HCT116 (cell line): ENCODE data around the gene MRPS16. TPM values are rescaled to one million over a fixed set of nuclear protein-coding genes. Genes with fewer than 3 reads are reported as not detected.

ENCODE experiments used
- ATAC-seq: fragments of 200-7000 bp; cut with Tn5 transposase; 2 replicates; pipeline ENCODE4 v1.9.1; 2020; ENCODE audit warnings: mild to moderate bottlenecking, moderate library complexity
- BruUV-seq: library from RNA; stranded (reverse); fragments of 400-500 nt; replicated peaks from 2 replicates; lab custom pipeline; 2021; lab: Mats Ljungman, UMichigan
- CTCF ChIA-PET: fragments of 300-600 bp; sonication (Branson Sonifier 250); formaldehyde crosslinking; loops from one replicate; lab custom pipeline; 2021; ENCODE audit warnings: antibody characterized with exemption; lab: Charles Lee
- POLR2A ChIA-PET: fragments of 300-600, 350-600 bp; sonication (Branson Sonifier 250); formaldehyde crosslinking; loops from one replicate; lab custom pipeline; 2021; ENCODE audit warnings: antibody characterized with exemption; lab: Charles Lee
- RAD21 ChIA-PET, 2 experiments: fragments of 300-600 bp; sonication (Branson Sonifier 250); formaldehyde crosslinking; loops; one replicate each; lab custom pipeline; 2023; ENCODE audit warnings: low total read pairs in 2 of 2; ENCODE audit not compliant: uncharacterized antibody in 2 of 2, unreplicated experiment in 2 of 2, low non-redundant PET in 1 of 2; lab: Charles Lee
- DNase-seq: peaks from one replicate; pipeline ENCODE4 v3.0.0-alpha.2; 2010; ENCODE audit warnings: low read depth, low spot score
- H2AFZ ChIP-seq: fragments of 200-600 bp; shearing (Covaris generic), sonication (generic); 2 replicates; pipeline ENCODE4 v1.6.1; 2017; ENCODE audit warnings: low read depth, mixed run types, mixed read lengths, antibody characterized with exemption, low read length; ENCODE audit not compliant: poor library complexity, severe bottlenecking
- H3K27ac ChIP-seq: 2 replicates; pipeline ENCODE4 v1.5.1; 2012; ENCODE audit warnings: low read depth, low read length
- H3K27me3 ChIP-seq: fragments of 200-600 bp; sonication (generic); 2 replicates; pipeline ENCODE4 v1.6.1; 2016; ENCODE audit warnings: mixed run types, low read length, mixed read lengths; ENCODE audit not compliant: insufficient read depth
- H3K36me3 ChIP-seq, 2 experiments: fragments of 200-500 bp in 1 of 2; fragments of 200-600 bp in 1 of 2; sonication (Bioruptor generic) in 1 of 2; sonication (generic) in 1 of 2; 2 replicates each; pipeline versions ENCODE4 v1.5.1 to v1.6.1; 2014 to 2016; ENCODE audit warnings: low read length in 2 of 2, inconsistent platforms in 1 of 2, mixed read lengths in 1 of 2, mixed run types in 1 of 2; ENCODE audit not compliant: insufficient read depth in 2 of 2, control insufficient read depth in 1 of 2
- H3K4me1 ChIP-seq, 2 experiments: fragments of 200-600 bp in 1 of 2; sonication (generic) in 1 of 2; 2 replicates each; pipeline versions ENCODE4 v1.5.1 to v1.6.1; 2012 to 2017; ENCODE audit warnings: low read length in 2 of 2, inconsistent platforms in 1 of 2, mild to moderate bottlenecking in 1 of 2, mixed read lengths in 1 of 2, mixed run types in 1 of 2, moderate library complexity in 1 of 2; ENCODE audit not compliant: insufficient read depth in 2 of 2, control insufficient read depth in 1 of 2
- H3K4me2 ChIP-seq: fragments of 200-600 bp; sonication (generic); 2 replicates; pipeline ENCODE4 v1.6.1; 2017; ENCODE audit warnings: mixed run types, low read length, mixed read lengths
- H3K4me3 ChIP-seq, 2 experiments: fragments of 200-600 bp in 1 of 2; sonication (generic) in 1 of 2; replicated peaks in 1 of 2; 2 replicates each; pipeline ENCODE4 v1.5.1; 2011 to 2016; ENCODE audit warnings: low read length in 2 of 2, control low read depth in 1 of 2, low read depth in 1 of 2, mild to moderate bottlenecking in 1 of 2, mixed read lengths in 1 of 2, mixed run types in 1 of 2
- H3K79me2 ChIP-seq: fragments of 200-600 bp; sonication (generic); 2 replicates; pipeline ENCODE4 v1.6.1; 2017; ENCODE audit warnings: mild to moderate bottlenecking, mixed run types, low read length, moderate library complexity, mixed read lengths; ENCODE audit not compliant: insufficient read depth
- H3K9ac ChIP-seq: fragments of 200-600 bp; sonication (generic); 2 replicates; pipeline ENCODE4 v1.6.1; 2016; ENCODE audit warnings: low read length, mixed read lengths
- H3K9me2 ChIP-seq: fragments of 200-600 bp; sonication (generic), shearing (Covaris generic); 2 replicates; pipeline ENCODE4 v1.6.1; 2017; ENCODE audit warnings: mixed run types, mild to moderate bottlenecking, moderate library complexity; ENCODE audit not compliant: insufficient read depth
- H3K9me3 ChIP-seq, 2 experiments: fragments of 200-500 bp in 1 of 2; fragments of 200-600 bp in 1 of 2; sonication (Bioruptor generic) in 1 of 2; sonication (generic) in 1 of 2; 2 replicates each; pipeline ENCODE4 v1.6.1; 2014 to 2017; ENCODE audit warnings: low read length in 2 of 2, mixed read lengths in 2 of 2, inconsistent platforms in 1 of 2, low read depth in 1 of 2, mild to moderate bottlenecking in 1 of 2, mixed run types in 1 of 2, moderate library complexity in 1 of 2; ENCODE audit not compliant: control insufficient read depth in 1 of 2, insufficient read depth in 1 of 2
- H4K20me1 ChIP-seq: fragments of 200-600 bp; sonication (generic), shearing (Covaris generic); 2 replicates; pipeline ENCODE4 v1.6.1; 2017; ENCODE audit warnings: mixed run types, mild to moderate bottlenecking, moderate library complexity; ENCODE audit not compliant: insufficient read depth
- ATF3 ChIP-seq: IDR thresholded peaks from 2 replicates; pipeline ENCODE4 v1.6.1; 2012
- CEBPB ChIP-seq: IDR thresholded peaks from 2 replicates; pipeline ENCODE4 v1.6.1; 2012; ENCODE audit warnings: low read depth
- CTCF ChIP-seq, 3 experiments: fragments of 200-600 bp in 1 of 3; sonication (generic) in 1 of 3; IDR thresholded peaks in 2 of 3; conservative IDR thresholded peaks in 1 of 3; 2 replicates each; pipeline ENCODE4 v1.5.1; 2012 to 2017; ENCODE audit warnings: low read depth in 2 of 3, low read length in 2 of 3, antibody characterized with exemption in 1 of 3, borderline replicate concordance in 1 of 3, control low read depth in 1 of 3, mild to moderate bottlenecking in 1 of 3, mixed read lengths in 1 of 3, mixed run types in 1 of 3, moderate library complexity in 1 of 3; ENCODE audit not compliant: insufficient read depth in 1 of 3
- EGR1 ChIP-seq: IDR thresholded peaks from 2 replicates; pipeline ENCODE4 v1.6.1; 2012; ENCODE audit warnings: low read depth
- ELF1 ChIP-seq: IDR thresholded peaks from 2 replicates; pipeline ENCODE4 v1.6.1; 2012; ENCODE audit warnings: low read depth, borderline replicate concordance
- EZH2 ChIP-seq: fragments of 200-600 bp; sonication (generic); IDR thresholded peaks from 2 replicates; pipeline ENCODE4 v1.6.1; 2017; ENCODE audit warnings: antibody characterized with exemption, mixed run types
- EZH2phosphoT487 ChIP-seq: fragments of 200-600 bp; IDR thresholded peaks from 2 replicates; pipeline ENCODE4 v1.6.1; 2018; ENCODE audit warnings: antibody characterized with exemption, borderline replicate concordance
- FOSL1 ChIP-seq: IDR thresholded peaks from 2 replicates; pipeline ENCODE4 v1.6.1; 2012; ENCODE audit warnings: low read depth
- JUND ChIP-seq: IDR thresholded peaks from 2 replicates; pipeline ENCODE4 v1.6.1; 2012
- MAX ChIP-seq: IDR thresholded peaks from 2 replicates; pipeline ENCODE4 v1.6.1; 2012
- POLR2A ChIP-seq: IDR thresholded peaks from 2 replicates; pipeline ENCODE4 v1.7.0; 2011; ENCODE audit warnings: borderline replicate concordance; ENCODE audit not compliant: insufficient read depth, insufficient read length; ENCODE audit errors: extremely low read depth
- POLR2AphosphoS5 ChIP-seq: IDR thresholded peaks from 2 replicates; pipeline ENCODE4 v1.6.1; 2011; ENCODE audit warnings: mild to moderate bottlenecking, low read depth, low read length, moderate library complexity
- REST ChIP-seq: IDR thresholded peaks from 2 replicates; pipeline ENCODE4 v1.6.1; 2012; ENCODE audit warnings: low read depth
- SIN3A ChIP-seq: IDR thresholded peaks from 2 replicates; pipeline ENCODE4 v1.6.1; 2012; ENCODE audit warnings: low read depth
- SP1 ChIP-seq: IDR thresholded peaks from 2 replicates; pipeline ENCODE4 v1.6.1; 2012; ENCODE audit warnings: low read depth
- SRF ChIP-seq: IDR thresholded peaks from 2 replicates; pipeline ENCODE4 v1.6.1; 2012; ENCODE audit warnings: low read depth
- TCF7L2 ChIP-seq: IDR thresholded peaks from 2 replicates; pipeline ENCODE4 v1.7.0; 2011; ENCODE audit warnings: borderline replicate concordance, inconsistent platforms; ENCODE audit not compliant: insufficient read depth, insufficient read length; ENCODE audit errors: extremely low read depth
- YY1 ChIP-seq: IDR thresholded peaks from 2 replicates; pipeline ENCODE4 v1.6.1; 2011; ENCODE audit warnings: low read length, low read depth, moderate library complexity, mild to moderate bottlenecking; ENCODE audit not compliant: insufficient replicate concordance; ENCODE audit errors: extremely low read depth
- ZBTB33 ChIP-seq: IDR thresholded peaks from 2 replicates; pipeline ENCODE4 v1.6.1; 2011; ENCODE audit warnings: mild to moderate bottlenecking, low read length, moderate library complexity; ENCODE audit not compliant: insufficient replicate concordance; ENCODE audit errors: extremely low read depth
- ZNF274 ChIP-seq: fragments of 200-500 bp; sonication (Bioruptor generic); IDR thresholded peaks from 2 replicates; pipeline ENCODE4 v1.6.1; 2014; ENCODE audit warnings: mild to moderate bottlenecking, low read depth, low read length, inconsistent platforms
- intact Hi-C: fragments of 100-400 bp; cut with micrococcal nuclease; formaldehyde crosslinking; loops from 2 replicates; pipeline ENCODE4 v1.10.0; 2022
- total RNA-seq: library from RNA; stranded (reverse); gene quantifications from one replicate; pipeline ENCODE4 v1.2.1, GENCODE V29; 2021; ENCODE audit not compliant: unreplicated experiment

MRPS16 gene
- total RNA-seq, 1 experiment from 2014 or later: 122 TPM

GRCh38 chr10:73211106-73211811, 41.2 kb downstream of the MRPS16 start:
- no peak overlapping the region for H3K4me3 ChIP-seq
- no peaks in the 10 kb centered on the region for H3K9me3 ChIP-seq
- no peaks in the 10 kb centered on the region for H3K27me3 ChIP-seq
- no peak overlapping the region for H2AFZ ChIP-seq
- DNase-seq (no peak), ATAC-seq (no peak)
- no peaks in the 10 kb centered on the region for H4K20me1 ChIP-seq
- CTCF ChIA-PET: no interaction called here
- intact Hi-C loops: no loop called here
- POLR2A ChIA-PET: no interaction called here
- no peak overlapping the region for H3K27ac ChIP-seq
- no peak overlapping the region for H3K4me2 ChIP-seq
- no TSS peak for BruUV-seq
- H3K9ac ChIP-seq: no peak overlapping the region
- no peaks in the 10 kb centered on the region for H3K79me2 ChIP-seq
- no peaks in the 10 kb centered on the region for H3K36me3 ChIP-seq
- RAD21 ChIA-PET: no interaction called here
- H3K9me2 ChIP-seq: no peaks in the 10 kb centered on the region
- TF ChIP-seq REST (no peak), EZH2phosphoT487 (no peak), ZNF274 (no peak), CTCF (IDR thresholded peaks at IDR 0.05 in 2 of 3, conservative IDR thresholded peaks at IDR 0.05 in 1 of 3; ENCODE audit: borderline replicate concordance in 1 of 3, insufficient read depth in 1 of 3, low read depth in 2 of 3, low read length in 2 of 3) (no peak), YY1 (no peak), SRF (no peak), SP1 (no peak), EZH2 (no peak), JUND (no peak), EGR1 (no peak), SIN3A (no peak), POLR2AphosphoS5 (no peak), MAX (no peak), TCF7L2 (no peak), ATF3 (no peak), FOSL1 (no peak), CEBPB (no peak), ELF1 (no peak), POLR2A (no peak), ZBTB33 (no peak)
- TF ChIP-seq, all 23 proteins: peak for 0
- no peaks in the 10 kb centered on the region for H3K4me1 ChIP-seq
